PFSK-1 (cell line): ENCODE measurements around the gene PKDCC.

Experiments used
- FOXP2 ChIP-seq: optimal IDR thresholded peaks from 2 replicates; pipeline ENCODE3; 2011; ENCODE audit warnings: borderline replicate concordance, control low read depth, inconsistent platforms; ENCODE audit not compliant: insufficient read depth; ENCODE audit errors: extremely low read length, extremely low read depth
- POLR2AphosphoS5 ChIP-seq: IDR thresholded peaks from 2 replicates; pipeline ENCODE4 v1.6.1; 2012; ENCODE audit warnings: low read depth, mild to moderate bottlenecking, control low read depth, low read length, moderate library complexity
- TAF1 ChIP-seq: IDR thresholded peaks from 2 replicates; pipeline ENCODE4 v1.6.1; 2012; ENCODE audit warnings: low read length, control low read depth, borderline replicate concordance; ENCODE audit not compliant: insufficient read depth
- TF ChIP-seq, protein P1 (sequence below), 2 experiments: IDR thresholded peaks; 2 replicates each; pipeline versions ENCODE4 v1.6.1 to v1.8.0; 2011 to 2012; ENCODE audit warnings: low read depth in 2 of 2, low read length in 2 of 2, control low read depth in 1 of 2, inconsistent platforms in 1 of 2, mild to moderate bottlenecking in 1 of 2, moderate library complexity in 1 of 2; ENCODE audit not compliant: insufficient read depth in 1 of 2

DNA sequence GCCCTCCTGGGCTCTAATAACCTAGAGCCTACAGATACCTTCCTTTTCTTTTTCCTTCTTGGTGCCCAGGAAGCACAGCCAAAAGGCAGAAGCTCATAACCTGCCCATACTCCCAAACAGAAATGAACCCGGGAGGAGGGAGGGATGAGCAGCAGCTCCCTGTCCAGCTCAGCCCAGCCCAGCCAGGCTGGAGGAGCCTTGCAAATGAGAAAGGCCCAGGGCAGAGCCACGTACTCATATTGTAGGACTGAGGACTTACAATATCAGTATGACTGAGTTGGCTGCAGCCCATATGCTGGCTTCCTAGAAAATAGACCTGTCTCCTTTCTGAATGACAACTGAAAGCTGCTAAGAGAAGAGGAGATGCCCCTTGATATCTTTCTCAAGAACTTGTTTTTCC, 21.7 kb downstream of the PKDCC start:
- no peak for TF ChIP-seq POLR2AphosphoS5
- TF ChIP-seq TAF1, result no peak
- no peak for TF ChIP-seq FOXP2
- TF ChIP-seq, protein P1, sequence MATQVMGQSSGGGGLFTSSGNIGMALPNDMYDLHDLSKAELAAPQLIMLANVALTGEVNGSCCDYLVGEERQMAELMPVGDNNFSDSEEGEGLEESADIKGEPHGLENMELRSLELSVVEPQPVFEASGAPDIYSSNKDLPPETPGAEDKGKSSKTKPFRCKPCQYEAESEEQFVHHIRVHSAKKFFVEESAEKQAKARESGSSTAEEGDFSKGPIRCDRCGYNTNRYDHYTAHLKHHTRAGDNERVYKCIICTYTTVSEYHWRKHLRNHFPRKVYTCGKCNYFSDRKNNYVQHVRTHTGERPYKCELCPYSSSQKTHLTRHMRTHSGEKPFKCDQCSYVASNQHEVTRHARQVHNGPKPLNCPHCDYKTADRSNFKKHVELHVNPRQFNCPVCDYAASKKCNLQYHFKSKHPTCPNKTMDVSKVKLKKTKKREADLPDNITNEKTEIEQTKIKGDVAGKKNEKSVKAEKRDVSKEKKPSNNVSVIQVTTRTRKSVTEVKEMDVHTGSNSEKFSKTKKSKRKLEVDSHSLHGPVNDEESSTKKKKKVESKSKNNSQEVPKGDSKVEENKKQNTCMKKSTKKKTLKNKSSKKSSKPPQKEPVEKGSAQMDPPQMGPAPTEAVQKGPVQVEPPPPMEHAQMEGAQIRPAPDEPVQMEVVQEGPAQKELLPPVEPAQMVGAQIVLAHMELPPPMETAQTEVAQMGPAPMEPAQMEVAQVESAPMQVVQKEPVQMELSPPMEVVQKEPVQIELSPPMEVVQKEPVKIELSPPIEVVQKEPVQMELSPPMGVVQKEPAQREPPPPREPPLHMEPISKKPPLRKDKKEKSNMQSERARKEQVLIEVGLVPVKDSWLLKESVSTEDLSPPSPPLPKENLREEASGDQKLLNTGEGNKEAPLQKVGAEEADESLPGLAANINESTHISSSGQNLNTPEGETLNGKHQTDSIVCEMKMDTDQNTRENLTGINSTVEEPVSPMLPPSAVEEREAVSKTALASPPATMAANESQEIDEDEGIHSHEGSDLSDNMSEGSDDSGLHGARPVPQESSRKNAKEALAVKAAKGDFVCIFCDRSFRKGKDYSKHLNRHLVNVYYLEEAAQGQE (IDR thresholded peaks at IDR 0.05; ENCODE audit: insufficient read depth in 1 of 2, low read depth in 2 of 2, low read length in 2 of 2), result no peak
